Activated naive CD4-positive, alpha-beta T cell treated with anti-CD3 and anti-CD28 coated beads for 36 hours (primary cell): ENCODE data around the gene GPR15LG. TPM values are rescaled to one million over a fixed set of nuclear protein-coding genes. Genes with fewer than 3 reads are reported as not detected.
"Not testable (repeated sequence)": the region's sequence is repeated elsewhere in the genome, so short reads cannot be mapped to it uniquely, and the experiment has no call there.

Source experiments
- CTCF ChIA-PET: fragments of 350-600 bp; sonication (Branson Sonifier 250); formaldehyde crosslinking; loops from one replicate; lab custom pipeline; 2021; ENCODE audit warnings: antibody characterized with exemption; lab: Charles Lee
- DNase-seq: peaks from one replicate; pipeline ENCODE4 v3.0.0-alpha.2; 2020
- H3K27ac Mint-ChIP-seq: one replicate; pipeline ENCODE4 v1.8.0; 2021; ENCODE audit warnings: mild to moderate bottlenecking, mixed read lengths
- H3K27me3 Mint-ChIP-seq: one replicate; pipeline ENCODE4 v1.8.0; 2021; ENCODE audit warnings: low read depth, mixed read lengths
- H3K36me3 Mint-ChIP-seq: one replicate; pipeline ENCODE4 v1.8.0; 2021; ENCODE audit warnings: low read depth, mixed read lengths
- H3K4me1 Mint-ChIP-seq: one replicate; pipeline ENCODE4 v1.8.0; 2021; ENCODE audit warnings: low read depth, mixed read lengths
- H3K4me3 Mint-ChIP-seq: one replicate; pipeline ENCODE4 v1.8.0; 2021; ENCODE audit warnings: mild to moderate bottlenecking, moderate library complexity, mixed read lengths
- H3K9me3 Mint-ChIP-seq: one replicate; pipeline ENCODE4 v1.8.0; 2021; ENCODE audit warnings: mixed read lengths
- intact Hi-C: fragments of 100-400 bp; cut with micrococcal nuclease; formaldehyde crosslinking; loops from one replicate; pipeline ENCODE4 v1.15.1; 2023
- total RNA-seq, 2 experiments: library from RNA; stranded (reverse); gene quantifications; one replicate each; pipeline ENCODE4 v1.2.3, GENCODE V29; 2021

GPR15LG gene
- not detected for total RNA-seq

DNA sequence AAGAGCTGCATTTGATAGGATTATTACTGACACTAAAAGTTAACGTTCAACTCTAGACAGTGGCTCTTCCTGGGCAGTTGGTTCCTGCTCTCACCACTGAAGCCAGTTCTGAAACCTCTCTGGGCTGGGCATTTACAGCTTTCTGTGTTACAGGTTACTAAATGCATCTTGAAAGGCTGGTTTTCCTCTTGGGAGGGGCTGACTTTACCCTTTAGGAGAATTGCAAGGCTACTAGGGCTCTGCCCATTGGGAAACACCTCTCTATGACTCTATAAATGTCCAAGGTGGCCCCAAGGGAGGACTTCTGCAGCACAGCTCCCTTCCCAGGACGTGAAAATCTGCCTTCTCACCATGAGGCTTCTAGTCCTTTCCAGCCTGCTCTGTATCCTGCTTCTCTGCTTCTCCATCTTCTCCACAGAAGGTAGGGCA, at the start of gene GPR15LG:
Gene GPR15LG, plus strand, starts transcription at position 301 of the 429 bp plus-strand sequence. Its CDS starts 51 bp downstream, at position 352.
- H3K27me3 Mint-ChIP-seq, result no peaks in the 10 kb centered on the region
- no peaks in the 10 kb centered on the region for H3K36me3 Mint-ChIP-seq
- intact Hi-C loops, result no loop called here
- no peaks in the 10 kb centered on the region for H3K9me3 Mint-ChIP-seq
- no peak for DNase-seq
- H3K4me1 Mint-ChIP-seq, result peaks cover 6% of the 10 kb centered on the region
- no peak within 1 kb of the TSS for H3K4me3 Mint-ChIP-seq
- H3K27ac Mint-ChIP-seq, result no peak within 1 kb of the TSS
- CTCF ChIA-PET, result interaction anchor here (0.6 kb wide), 1 partner anchor 29 kb away, joined by 3 read pairs; no protein-coding TSS in a partner anchor

DNA sequence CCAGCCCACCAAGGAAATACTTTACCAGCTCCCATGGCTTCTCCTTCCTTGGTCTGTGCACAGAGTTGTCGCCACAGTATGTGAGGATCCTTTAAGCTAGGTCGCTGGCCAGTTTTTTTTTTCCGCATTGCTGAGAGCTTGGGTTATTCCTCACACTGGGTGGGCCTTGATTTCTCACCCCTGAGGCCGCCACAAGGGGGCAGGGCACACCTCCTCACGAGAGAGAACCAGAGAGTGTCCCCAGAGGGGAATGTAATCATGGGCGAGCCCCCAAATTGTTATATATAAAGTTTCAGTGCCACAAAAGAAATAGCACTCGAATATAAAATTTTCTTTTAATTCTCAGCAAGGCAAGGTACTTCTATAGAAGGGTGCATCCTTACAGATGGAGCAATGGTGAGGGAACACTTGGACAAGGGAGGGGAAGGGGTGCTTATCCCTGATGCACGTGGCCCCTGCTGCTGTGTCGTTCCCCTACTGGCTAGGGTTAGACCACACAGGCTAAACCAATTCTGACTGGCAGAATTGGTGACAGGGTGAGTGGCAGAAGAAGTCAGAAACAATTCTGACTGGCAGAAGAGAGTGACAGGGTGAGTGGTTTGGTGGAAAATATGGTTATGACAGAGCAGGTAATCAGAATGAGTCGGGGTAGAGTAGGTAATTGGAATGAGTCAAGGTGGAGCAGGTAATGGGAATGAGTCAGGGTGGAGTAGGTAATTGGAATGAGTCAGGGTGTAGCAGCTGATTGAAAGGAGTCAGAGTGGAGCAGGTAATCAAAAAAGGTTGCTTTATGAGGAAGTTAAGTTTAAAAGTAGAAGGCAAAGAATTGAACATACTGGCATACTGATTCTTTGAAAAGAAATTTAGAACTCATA, 47.5 kb upstream of the GPR15LG start:
- DNase-seq, intact Hi-C loops, H3K4me1 Mint-ChIP-seq, H3K36me3 Mint-ChIP-seq, H3K4me3 Mint-ChIP-seq, H3K27ac Mint-ChIP-seq: not testable (repeated sequence)
- CTCF ChIA-PET, result interaction anchor here (1.8 kb wide), 1 partner anchor 79 kb away, joined by 4 read pairs; no protein-coding TSS in a partner anchor
- peaks cover 19% of the 10 kb centered on the region for H3K9me3 Mint-ChIP-seq
- peaks cover 13% of the 10 kb centered on the region for H3K27me3 Mint-ChIP-seq

DNA sequence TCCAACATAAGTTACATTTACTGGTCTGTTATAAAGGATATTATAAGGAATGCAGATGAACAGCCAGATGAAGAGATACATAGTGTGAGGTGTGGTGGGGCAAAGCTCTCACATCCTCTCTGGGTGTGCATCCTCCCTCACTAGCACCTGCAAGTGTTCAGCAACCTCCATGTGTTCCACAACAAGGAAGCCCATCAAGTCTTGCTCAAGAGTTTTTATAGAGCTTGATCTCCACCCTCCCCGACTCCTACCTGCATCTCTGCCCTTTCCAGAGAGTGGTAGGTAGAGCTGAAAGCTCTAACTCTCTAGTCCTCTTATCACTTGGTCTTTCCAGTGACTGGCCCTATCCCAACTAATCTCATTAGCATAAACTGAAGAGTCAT, 46.8 kb upstream of the GPR15LG start:
- CTCF ChIA-PET, result interaction anchor here (1.0 to 1.8 kb wide), 2 partner anchors 21 to 79 kb away, joined by 3 to 4 read pairs; no protein-coding TSS in a partner anchor
- no peak overlapping the region for H3K27ac Mint-ChIP-seq
- H3K27me3 Mint-ChIP-seq, result peaks cover 13% of the 10 kb centered on the region
- no peak for DNase-seq
- H3K9me3 Mint-ChIP-seq, result peaks cover 19% of the 10 kb centered on the region
- H3K4me3 Mint-ChIP-seq, result no peak overlapping the region
- H3K36me3 Mint-ChIP-seq, result peaks cover 9% of the 10 kb centered on the region
- intact Hi-C loops, result no loop called here
- H3K4me1 Mint-ChIP-seq, result no peaks in the 10 kb centered on the region

DNA sequence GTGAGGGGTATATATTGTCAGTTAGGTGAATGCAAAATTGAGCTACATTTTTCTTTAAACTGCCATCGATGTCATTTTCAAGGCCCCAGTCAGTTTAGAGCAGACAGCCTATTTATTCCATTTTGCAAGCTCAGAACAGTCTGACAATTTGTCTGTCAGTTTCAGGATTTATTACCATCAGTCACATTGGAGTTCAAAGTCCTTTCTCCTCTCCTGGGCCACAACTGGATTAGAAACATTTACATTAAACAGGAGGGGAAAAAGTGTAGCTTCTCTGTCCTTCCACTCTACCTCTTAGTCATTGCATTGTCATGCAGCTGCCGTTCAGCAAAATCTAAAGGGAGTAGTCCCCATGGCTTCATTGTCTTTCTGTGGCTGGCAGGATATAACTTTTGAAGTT, 37.8 kb upstream of the GPR15LG start:
- intact Hi-C loops, result no loop called here
- Mint-ChIP-seq H3K4me1 (peaks cover 12% of the 10 kb centered on the region), H3K36me3 (peaks cover 3% of the 10 kb centered on the region), H3K9me3 (no peaks in the 10 kb centered on the region), H3K27me3 (no peaks in the 10 kb centered on the region), H3K27ac (no peak overlapping the region), H3K4me3 (no peak overlapping the region)
- CTCF ChIA-PET, result interaction anchor here (1.4 to 1.6 kb wide), 2 partner anchors 12 to 70 kb away, joined by 3 to 5 read pairs; no protein-coding TSS in a partner anchor
- no peak for DNase-seq

DNA sequence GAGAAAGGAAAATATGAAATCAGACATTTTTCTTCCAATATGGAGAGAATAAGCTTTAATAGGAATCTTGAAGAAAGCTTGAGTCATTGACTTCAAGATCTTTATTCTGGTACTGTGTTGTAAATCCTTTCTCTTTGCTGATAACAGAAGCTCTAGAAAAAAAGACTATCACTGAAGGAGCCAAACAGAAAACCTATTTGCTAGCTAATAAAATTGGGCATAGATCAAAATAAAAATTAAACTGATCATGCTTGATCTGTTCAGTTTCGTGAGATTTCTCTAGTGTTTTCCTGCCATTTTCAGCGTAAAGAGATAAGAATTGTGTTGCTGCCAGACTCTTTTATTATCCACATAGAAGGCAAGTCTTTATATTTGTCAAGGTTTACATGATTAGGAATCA, 35.8 kb upstream of the GPR15LG start:
- Mint-ChIP-seq H3K27ac (peak overlapping the region; percentile 99), H3K9me3 (no peaks in the 10 kb centered on the region), H3K36me3 (peaks cover 13% of the 10 kb centered on the region), H3K4me3 (peak overlapping the region; percentile 95), H3K4me1 (peaks cover 27% of the 10 kb centered on the region), H3K27me3 (no peaks in the 10 kb centered on the region)
- CTCF ChIA-PET, result interaction anchor here (1.3 to 4.2 kb wide), 4 partner anchors 11 to 119 kb away, joined by 3 to 28 read pairs (median 6); no protein-coding TSS in a partner anchor
- DNase-seq, result no peak
- intact Hi-C loops, result loop anchor here (2.0 kb wide), 2 partner anchors 39 to 129 kb away; no protein-coding TSS in a partner anchor

DNA sequence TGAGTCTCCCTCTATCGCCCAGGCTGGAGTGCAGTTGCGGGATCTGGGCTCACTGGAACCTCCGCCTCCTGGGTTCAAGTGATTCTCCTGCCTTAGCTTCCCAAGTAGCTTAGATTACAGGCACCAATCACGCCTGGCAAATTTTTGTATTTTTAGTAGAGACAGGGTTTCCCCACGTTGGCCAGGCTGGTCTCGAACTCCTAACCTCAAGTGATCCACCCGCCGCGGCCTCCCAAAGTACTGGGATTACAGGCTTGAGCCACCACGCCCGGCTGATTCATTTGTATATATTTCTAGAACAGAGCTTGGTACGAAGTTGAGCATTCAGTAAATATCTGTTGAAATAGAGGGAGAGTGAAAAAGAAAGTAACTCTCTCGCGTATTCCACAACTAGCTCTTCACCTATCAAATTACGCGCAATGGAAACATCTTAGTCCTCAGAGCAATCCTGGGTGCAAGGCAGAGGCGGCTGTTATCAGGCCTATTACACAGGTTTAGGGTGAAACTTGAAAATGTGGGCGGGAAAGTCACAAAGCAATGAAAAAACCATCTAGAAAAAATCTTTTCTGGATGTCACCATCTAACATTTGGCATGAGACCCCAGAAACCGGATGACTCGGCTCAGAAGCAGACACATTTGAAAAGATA, 35.0 kb upstream of the GPR15LG start:
- intact Hi-C loops, result loop anchor here (1.0 to 2.0 kb wide), 8 partner anchors 10 to 399 kb away; partner anchors contain the start of gene CDHR1
- Mint-ChIP-seq H3K27ac (peak overlapping the region; percentile 99), H3K4me3 (peak overlapping the region; percentile 95), H3K9me3 (no peaks in the 10 kb centered on the region), H3K4me1 (peaks cover 33% of the 10 kb centered on the region), H3K27me3 (no peaks in the 10 kb centered on the region), H3K36me3 (peaks cover 18% of the 10 kb centered on the region)
- peak; percentile 81 for DNase-seq
- CTCF ChIA-PET, result interaction anchor here (0.6 to 4.2 kb wide), 7 partner anchors 10 to 498 kb away, joined by 3 to 28 read pairs (median 3); no protein-coding TSS in a partner anchor

DNA sequence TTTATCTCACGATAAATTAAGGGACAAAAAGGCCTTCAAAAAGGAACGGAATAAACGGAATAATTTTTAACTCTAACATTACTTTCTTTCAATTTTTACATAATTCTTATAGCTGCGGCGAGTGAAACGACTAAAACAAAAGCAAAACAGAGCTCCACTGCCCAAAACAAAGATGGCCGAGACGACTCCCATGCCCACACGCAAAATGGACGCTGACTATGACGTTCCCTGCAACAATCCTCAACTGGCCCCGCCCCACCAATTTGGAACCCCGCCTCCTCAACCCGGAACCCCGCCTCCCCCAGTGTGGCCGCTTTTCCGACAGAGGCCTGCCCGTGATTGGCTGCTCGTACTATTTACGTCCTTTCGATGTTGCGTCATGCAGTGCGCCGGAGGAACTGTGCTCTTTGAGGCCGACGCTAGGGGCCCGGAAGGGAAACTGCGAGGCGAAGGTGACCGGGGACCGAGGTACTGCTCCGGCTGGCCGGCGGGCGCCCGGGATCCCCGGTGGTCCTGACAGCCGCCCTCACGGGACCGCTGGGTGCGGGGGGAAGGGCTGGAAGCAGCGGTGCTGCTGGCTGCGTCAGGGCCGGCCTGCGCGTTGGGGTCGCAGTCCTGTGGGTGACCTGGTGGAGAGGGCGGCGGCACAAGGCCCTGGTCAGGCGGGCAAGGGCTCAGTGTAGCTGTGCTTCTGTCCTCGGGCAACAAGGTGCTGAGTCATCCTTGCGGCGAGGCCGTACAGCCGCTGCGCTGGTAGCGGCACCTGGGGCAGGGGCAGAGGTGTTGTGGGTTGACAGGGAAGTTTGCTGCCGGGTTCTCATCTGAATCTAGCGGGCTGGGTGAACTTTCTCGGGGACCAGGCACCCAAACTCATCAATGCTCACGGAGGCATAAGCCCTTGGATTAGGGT, 34.2 kb upstream of the GPR15LG start, which contains the start of gene GHITM:
Gene GHITM, plus strand, starts transcription at position 384 of the 910 bp plus-strand sequence. CDS start 1,992 bp downstream, outside the sequence.
- peak; percentile 100 for DNase-seq
- Mint-ChIP-seq H3K27ac (peak within 1 kb of the TSS; percentile 99), H3K36me3 (peaks cover 22% of the 10 kb centered on the region), H3K27me3 (no peaks in the 10 kb centered on the region), H3K9me3 (no peaks in the 10 kb centered on the region), H3K4me3 (peak within 1 kb of the TSS; percentile 95), H3K4me1 (peaks cover 36% of the 10 kb centered on the region)
- intact Hi-C loops, result loop anchor here (1.0 to 2.0 kb wide), 8 partner anchors 9 to 398 kb away; partner anchors contain the start of gene CDHR1
- CTCF ChIA-PET, result interaction anchor here (1.0 to 4.2 kb wide), 6 partner anchors 9 to 118 kb away, joined by 3 to 28 read pairs (median 4); no protein-coding TSS in a partner anchor

DNA sequence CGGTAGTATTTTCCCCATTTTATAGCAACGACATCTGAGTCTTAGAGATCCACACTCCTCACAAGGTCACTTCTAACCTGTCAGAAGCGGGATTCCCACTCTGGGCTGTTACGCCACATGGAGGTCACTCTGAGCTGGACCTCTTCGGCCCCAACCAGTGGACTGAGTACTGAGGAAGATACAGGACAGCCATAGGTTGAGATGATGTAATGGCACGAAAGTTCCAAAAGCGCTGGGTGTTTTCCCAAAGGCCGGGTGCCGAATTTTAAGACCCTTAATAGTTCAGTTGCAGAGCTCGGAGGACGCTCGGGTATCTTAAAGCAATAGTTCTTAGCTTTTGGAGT, 33.6 kb upstream of the GPR15LG start:
- Mint-ChIP-seq H3K9me3 (no peaks in the 10 kb centered on the region), H3K4me3 (peak overlapping the region; percentile 95), H3K36me3 (peaks cover 22% of the 10 kb centered on the region), H3K4me1 (peaks cover 36% of the 10 kb centered on the region), H3K27ac (peak overlapping the region; percentile 99), H3K27me3 (no peaks in the 10 kb centered on the region)
- CTCF ChIA-PET, result interaction anchor here (0.9 to 4.2 kb wide), 3 partner anchors 8 to 19 kb away, joined by 3 to 28 read pairs (median 4); no protein-coding TSS in a partner anchor
- intact Hi-C loops, result no loop called here
- peak; percentile 35 for DNase-seq

DNA sequence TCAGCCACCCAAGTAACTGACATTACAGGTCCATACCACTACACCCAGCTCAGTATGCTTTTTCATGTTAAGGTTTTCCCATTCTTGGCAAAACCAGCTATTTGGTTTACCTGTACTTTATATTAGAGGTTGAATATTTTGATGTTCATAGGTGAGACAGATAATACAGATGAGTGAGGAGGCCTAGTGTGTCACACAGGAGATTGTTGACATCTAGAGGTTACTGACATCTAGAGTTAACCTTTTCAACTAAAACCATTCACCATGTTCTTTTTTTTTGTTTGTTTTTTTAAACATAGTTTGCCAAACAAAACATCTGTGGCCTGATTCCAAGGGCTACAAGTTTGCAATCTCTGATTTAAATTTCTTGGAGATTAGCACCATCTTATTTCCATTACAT, 26.3 kb upstream of the GPR15LG start:
- no peaks in the 10 kb centered on the region for H3K9me3 Mint-ChIP-seq
- no peak overlapping the region for H3K4me3 Mint-ChIP-seq
- intact Hi-C loops, result no loop called here
- no peak overlapping the region for H3K27ac Mint-ChIP-seq
- no peaks in the 10 kb centered on the region for H3K27me3 Mint-ChIP-seq
- CTCF ChIA-PET, result interaction anchor here (0.5 to 4.8 kb wide), 21 partner anchors 8 to 390 kb away, joined by 3 to 48 read pairs (median 4); partner anchors contain the start of gene GHITM
- peaks cover 44% of the 10 kb centered on the region for H3K36me3 Mint-ChIP-seq
- H3K4me1 Mint-ChIP-seq, result peaks cover 24% of the 10 kb centered on the region
- no peak for DNase-seq

DNA sequence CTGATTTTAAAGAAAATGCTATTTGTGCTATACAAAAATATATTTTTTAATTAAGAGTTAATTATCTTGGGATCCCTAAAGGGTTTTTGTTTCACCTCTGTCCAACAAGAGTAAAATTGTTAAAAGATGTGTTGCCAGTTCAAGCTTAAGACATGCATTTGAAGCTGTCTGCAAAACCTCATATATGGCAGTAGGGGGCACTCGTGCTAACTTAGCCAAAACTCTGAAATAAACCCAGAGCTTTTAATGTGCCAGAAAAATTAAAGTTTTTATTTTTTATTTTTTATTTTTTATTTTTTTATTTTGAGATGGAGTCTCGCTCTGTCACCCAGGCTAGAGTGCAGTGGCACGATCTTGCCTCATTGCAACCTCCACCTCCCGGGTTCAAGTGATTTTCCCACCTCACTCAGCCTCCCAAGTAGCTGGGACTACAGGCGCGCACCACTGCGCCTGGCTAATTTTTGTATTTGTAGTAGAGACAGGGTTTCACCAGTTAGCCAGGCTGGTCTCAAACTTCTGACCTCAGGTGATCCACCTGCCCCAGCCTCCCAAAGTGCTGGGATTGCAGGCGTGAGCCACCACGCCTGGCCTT, 25.5 kb upstream of the GPR15LG start:
- CTCF ChIA-PET, result interaction anchor here (0.7 to 4.8 kb wide), 20 partner anchors 9 to 1200 kb away, joined by 3 to 48 read pairs (median 3); partner anchors contain the start of gene GHITM
- H3K9me3 Mint-ChIP-seq, H3K27ac Mint-ChIP-seq, H3K27me3 Mint-ChIP-seq, H3K4me3 Mint-ChIP-seq: not testable (repeated sequence)
- intact Hi-C loops, result loop anchor here (1.0 to 2.0 kb wide), 4 partner anchors 9 to 109 kb away; partner anchors contain the start of gene GHITM
- Mint-ChIP-seq H3K36me3 (peaks cover 42% of the 10 kb centered on the region), H3K4me1 (peaks cover 25% of the 10 kb centered on the region)
- peak; percentile 19 for DNase-seq
